Tibial artery (tissue), 4 donors: ENCODE data around the gene DAPK2.

Experiments
- DNase-seq, 2 donors: peaks; one replicate each; pipeline ENCODE4 v3.0.0-alpha.2; 2019
- H3K27ac ChIP-seq, 2 donors: fragments of 200-600 bp; sonication (generic) in 1 of 2; 1 replicate in 1 of 2; 2 replicates in 1 of 2; pipeline ENCODE4 v1.5.1; 2018 to 2019; ENCODE audit warnings: mild to moderate bottlenecking in 1 of 2
- H3K27me3 ChIP-seq, 2 donors: fragments of 200-600 bp; sonication (generic) in 1 of 2; one replicate each; pipeline versions ENCODE4 v1.5.1 to v1.6.0; 2016 to 2019
- H3K36me3 ChIP-seq, 3 donors: fragments of 200-600 bp; sonication (generic) in 2 of 3; one replicate each; pipeline ENCODE4 v1.5.1; 2016 to 2019; ENCODE audit warnings: mild to moderate bottlenecking in 2 of 3
- H3K4me1 ChIP-seq, 4 donors: fragments of 200-600 bp; sonication (generic) in 2 of 4; 1 replicate in 3 of 4; 2 replicates in 1 of 4; pipeline ENCODE4 v1.5.1; 2016 to 2019
- H3K4me3 ChIP-seq, 2 donors: fragments of 200-600 bp; sonication (generic) in 1 of 2; 1 replicate in 1 of 2; 2 replicates in 1 of 2; pipeline ENCODE4 v1.5.1; 2018 to 2019; ENCODE audit warnings: mild to moderate bottlenecking in 2 of 2
- H3K9me3 ChIP-seq, 3 donors: fragments of 200-600 bp; sonication (generic) in 1 of 3; one replicate each; pipeline ENCODE4 v1.5.1; 2016 to 2019
- intact Hi-C: fragments of 100-400 bp; cut with DNase I; formaldehyde crosslinking; loops from one replicate; pipeline ENCODE4 v1.15.0; 2023; ENCODE audit warnings: low total_unique reads
- TF ChIP-seq, protein P1 (sequence below), 2 experiments: fragments of 200-600 bp in 1 of 2; fragments of 450-650 bp in 1 of 2; IDR thresholded peaks; one replicate each; pipeline ENCODE4 v1.5.1; 2017 to 2019; ENCODE audit warnings: antibody characterized with exemption in 2 of 2, mild to moderate bottlenecking in 1 of 2, moderate library complexity in 1 of 2

The DAPK2 gene

DNA sequence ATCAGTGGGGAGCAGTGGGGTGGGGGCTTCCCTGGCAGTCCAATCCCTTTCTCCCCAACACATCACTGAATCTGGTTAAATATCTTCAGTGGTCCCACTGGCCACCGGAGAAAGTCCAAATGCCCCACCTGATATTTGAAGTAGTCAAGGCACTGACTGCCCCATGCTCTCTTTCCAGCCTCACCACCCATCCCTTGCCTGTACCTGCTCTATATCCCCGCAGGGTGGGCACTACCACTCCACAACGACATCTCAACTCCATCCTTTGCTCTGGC, 101.7 kb downstream of the DAPK2 start:
- intact Hi-C loops = no loop called here
- no peaks in the 10 kb centered on the region for H3K27me3 ChIP-seq
- H3K4me3 ChIP-seq = no peak overlapping the region
- no peak for DNase-seq
- H3K9me3 ChIP-seq = no peaks in the 10 kb centered on the region
- TF ChIP-seq, protein P1, sequence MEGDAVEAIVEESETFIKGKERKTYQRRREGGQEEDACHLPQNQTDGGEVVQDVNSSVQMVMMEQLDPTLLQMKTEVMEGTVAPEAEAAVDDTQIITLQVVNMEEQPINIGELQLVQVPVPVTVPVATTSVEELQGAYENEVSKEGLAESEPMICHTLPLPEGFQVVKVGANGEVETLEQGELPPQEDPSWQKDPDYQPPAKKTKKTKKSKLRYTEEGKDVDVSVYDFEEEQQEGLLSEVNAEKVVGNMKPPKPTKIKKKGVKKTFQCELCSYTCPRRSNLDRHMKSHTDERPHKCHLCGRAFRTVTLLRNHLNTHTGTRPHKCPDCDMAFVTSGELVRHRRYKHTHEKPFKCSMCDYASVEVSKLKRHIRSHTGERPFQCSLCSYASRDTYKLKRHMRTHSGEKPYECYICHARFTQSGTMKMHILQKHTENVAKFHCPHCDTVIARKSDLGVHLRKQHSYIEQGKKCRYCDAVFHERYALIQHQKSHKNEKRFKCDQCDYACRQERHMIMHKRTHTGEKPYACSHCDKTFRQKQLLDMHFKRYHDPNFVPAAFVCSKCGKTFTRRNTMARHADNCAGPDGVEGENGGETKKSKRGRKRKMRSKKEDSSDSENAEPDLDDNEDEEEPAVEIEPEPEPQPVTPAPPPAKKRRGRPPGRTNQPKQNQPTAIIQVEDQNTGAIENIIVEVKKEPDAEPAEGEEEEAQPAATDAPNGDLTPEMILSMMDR (IDR thresholded peaks at IDR 0.05) = no peak
- H3K27ac ChIP-seq = no peak overlapping the region
- H3K36me3 ChIP-seq = no peaks in the 10 kb centered on the region
- H3K4me1 ChIP-seq = peaks cover 0 to 23% (median 9%) of the 10 kb centered on the region in 4 donors

DNA sequence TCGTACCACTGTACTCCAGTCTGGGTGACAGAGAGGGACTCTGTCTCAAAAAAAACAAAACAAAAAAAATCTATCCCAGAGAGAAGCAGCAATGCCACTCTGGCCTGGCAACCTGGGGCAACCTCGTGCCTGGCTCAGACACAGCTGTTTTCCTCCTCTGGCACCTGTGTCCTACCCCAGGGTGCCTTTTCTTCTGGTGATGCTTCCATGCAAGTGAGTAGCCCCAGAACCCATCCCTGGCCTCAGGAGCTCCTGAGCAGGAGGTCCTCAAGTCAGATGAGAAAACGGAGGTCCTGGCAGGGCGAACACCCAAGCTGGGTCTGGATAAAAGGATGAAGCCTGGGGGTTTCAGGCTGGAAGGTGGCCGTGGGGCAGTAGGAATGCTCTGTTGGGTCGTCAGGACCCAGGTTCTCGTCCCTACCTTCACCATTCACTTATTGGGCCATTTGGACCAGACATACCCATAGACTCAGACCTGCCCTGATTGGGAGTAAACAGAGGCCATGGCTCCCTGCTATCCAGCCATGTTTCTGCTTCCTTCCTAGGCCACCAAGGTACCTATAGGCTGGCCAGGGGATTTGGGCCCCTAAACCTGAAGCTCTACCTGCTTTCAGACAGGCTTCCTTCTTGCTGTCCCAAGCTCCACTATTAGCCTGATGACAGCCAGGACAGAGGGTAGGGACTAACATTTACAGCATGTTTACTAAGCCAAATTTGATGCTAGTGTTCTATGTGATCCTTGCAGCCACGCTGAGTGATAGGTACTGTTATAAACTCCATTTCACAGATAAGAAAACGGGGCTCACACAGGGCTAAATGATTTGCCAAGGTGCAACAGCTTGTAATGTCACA, 102.2 kb downstream of the DAPK2 start:
- no peaks in the 10 kb centered on the region for H3K27me3 ChIP-seq
- H3K9me3 ChIP-seq = no peaks in the 10 kb centered on the region
- no peak for DNase-seq
- no peak overlapping the region for H3K4me3 ChIP-seq
- intact Hi-C loops = no loop called here
- H3K4me1 ChIP-seq = peaks cover 0 to 29% (median 12%) of the 10 kb centered on the region in 4 donors
- H3K27ac ChIP-seq = no peak overlapping the region
- no peaks in the 10 kb centered on the region for H3K36me3 ChIP-seq
- TF ChIP-seq, protein P1 (IDR thresholded peaks at IDR 0.05) = no peak

DNA sequence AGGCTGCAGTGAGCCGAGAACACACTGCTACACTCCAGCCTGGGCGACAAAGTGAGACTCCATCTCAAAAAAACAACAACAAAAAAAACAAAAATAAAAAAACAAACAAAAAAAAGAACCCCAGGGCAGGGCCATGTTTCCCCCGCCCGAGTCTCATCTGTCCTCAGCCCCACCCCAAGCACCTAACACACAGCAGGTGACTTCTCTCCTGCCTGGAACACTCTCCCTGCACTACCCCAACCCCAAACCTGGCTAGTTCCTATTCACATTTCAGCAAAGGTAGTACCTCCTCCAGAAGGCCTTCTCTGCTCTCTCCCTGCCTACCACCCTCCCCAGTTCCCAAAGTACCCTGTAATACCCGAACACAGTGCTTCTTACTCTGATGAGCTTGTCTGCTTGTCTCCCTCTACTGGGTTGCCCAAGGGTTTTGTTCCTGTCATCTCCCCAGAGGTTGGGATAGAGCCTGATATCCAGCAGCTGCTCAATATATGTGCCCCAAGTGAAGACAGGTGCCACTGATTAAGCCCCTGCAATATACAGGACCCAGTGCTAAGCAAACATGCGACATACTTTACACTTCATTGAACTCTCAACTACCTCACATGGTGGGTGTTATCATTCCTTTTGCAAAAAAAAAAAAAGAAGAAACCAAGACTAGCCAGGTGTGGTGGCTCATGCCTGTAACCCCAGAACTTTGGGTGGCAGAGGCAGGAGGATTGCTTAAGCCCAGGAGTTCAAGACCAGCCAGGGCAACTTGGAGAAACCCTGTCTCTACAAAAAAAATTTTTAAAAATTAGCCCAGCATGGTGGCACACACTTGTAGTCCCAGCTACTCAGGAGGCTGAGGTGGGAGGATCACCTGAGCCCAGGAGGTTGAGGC, 103.6 kb downstream of the DAPK2 start:
- no peak for DNase-seq
- Histone ChIP-seq H3K4me1 (peaks cover 0 to 38% (median 18%) of the 10 kb centered on the region in 4 donors), H3K9me3 (no peaks in the 10 kb centered on the region), H3K27me3 (no peaks in the 10 kb centered on the region), H3K36me3 (no peaks in the 10 kb centered on the region), H3K4me3 (no peak overlapping the region), H3K27ac (no peak overlapping the region)
- intact Hi-C loops = no loop called here
- TF ChIP-seq, protein P1 (IDR thresholded peaks at IDR 0.05) = no peak

DNA sequence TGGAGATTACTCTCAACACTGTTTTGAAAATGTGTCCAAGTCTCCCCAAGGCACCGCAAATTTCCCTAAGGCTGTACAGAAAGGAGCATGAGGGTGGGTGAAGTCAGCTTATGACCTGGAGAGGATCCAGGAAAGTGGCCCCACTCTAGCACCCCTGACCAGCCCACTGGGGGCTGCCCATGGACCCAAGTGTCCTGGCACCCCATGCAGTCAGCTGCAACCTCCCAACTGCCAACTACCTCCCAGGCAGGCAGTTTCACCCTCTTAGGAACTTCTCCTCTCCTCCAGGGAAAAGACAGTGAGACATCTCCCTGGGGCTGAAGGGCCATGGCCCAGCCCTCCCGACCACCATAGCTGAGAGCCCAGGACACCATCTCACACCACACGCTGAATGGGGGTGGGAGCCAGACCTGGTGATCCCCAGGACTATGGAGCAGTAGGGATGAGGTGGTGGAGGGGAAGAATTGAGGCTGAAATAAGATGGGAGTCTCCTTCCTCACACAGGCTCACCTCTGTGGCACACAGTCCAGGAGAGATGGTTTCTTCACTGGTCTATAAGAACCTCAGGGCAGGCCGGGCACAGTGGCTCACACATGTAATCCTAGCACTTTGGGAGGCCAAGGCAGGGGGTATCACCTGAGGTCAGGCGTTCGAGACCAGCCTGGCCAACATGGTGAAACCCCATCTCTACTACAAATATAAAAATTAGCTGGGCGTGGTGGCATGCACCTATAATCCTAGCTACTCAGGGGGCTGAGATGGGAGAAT, 104.4 kb downstream of the DAPK2 start:
- Histone ChIP-seq H3K36me3 (no peaks in the 10 kb centered on the region), H3K4me1 (peaks cover 0 to 38% (median 18%) of the 10 kb centered on the region in 4 donors), H3K27me3 (no peaks in the 10 kb centered on the region), H3K9me3 (no peaks in the 10 kb centered on the region), H3K27ac (peak overlapping the region; percentile 8 to 36), H3K4me3 (no peak overlapping the region)
- TF ChIP-seq, protein P1 (IDR thresholded peaks at IDR 0.05) = no peak
- no peak for DNase-seq
- intact Hi-C loops = no loop called here

DNA sequence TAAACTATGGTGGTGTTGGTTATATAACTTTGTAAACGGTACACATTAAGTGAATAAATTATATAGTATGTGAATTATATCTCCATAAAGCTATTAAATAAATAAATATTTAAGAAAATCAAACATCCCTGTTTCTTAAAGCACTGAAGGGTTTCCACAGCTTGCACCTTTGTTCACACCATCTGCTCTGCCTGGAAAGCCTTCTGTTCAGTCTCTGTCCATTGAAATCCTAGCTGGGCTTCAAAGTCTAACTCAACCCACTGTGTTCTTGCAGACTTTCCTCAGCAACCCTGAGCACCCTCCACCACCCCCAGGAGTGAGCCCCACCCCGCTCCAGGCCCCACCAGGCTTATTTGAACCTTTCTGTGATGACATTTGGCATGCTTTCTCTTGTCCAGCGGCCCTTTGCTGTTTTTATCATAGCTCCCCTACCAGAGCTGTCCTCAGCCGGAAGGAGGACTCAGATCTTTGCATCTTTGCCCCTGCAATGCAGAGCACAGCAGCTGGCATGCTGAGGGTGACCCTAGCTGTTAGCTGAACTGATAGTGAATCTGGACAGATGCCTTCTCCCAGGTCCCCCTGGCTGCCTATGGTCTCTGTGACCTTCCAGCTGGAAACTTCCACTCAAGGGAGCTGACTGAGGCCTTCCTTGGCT, 105.2 kb downstream of the DAPK2 start:
- no peaks in the 10 kb centered on the region for H3K9me3 ChIP-seq
- no peaks in the 10 kb centered on the region for H3K27me3 ChIP-seq
- H3K4me3 ChIP-seq = no peak overlapping the region
- H3K27ac ChIP-seq = peak overlapping the region; percentile 54 to 63
- DNase-seq = no peak
- intact Hi-C loops = no loop called here
- H3K4me1 ChIP-seq = peaks cover 0 to 33% (median 18%) of the 10 kb centered on the region in 4 donors
- TF ChIP-seq, protein P1 (IDR thresholded peaks at IDR 0.05) = no peak
- no peaks in the 10 kb centered on the region for H3K36me3 ChIP-seq
